Measurements from ENCODE around the gene FBXO42.

GRCh38 chr1:16275591-16275990 lies 76.7 kb downstream of the FBXO42 start:
- TF ChIP-seq PKNOX1 (IDR thresholded peaks at IDR 0.05) (no peak), ARNT (IDR thresholded peaks at IDR 0.05) (no peak)

Measured in HEK293T (cell line).